ENCODE data around the gene STXBP4. TPM values are rescaled to one million over a fixed set of nuclear protein-coding genes. Genes with fewer than 3 reads are reported as not detected.

STXBP4 gene
- total RNA-seq, 1 experiment from 2014 or later = 27.6 TPM

DNA sequence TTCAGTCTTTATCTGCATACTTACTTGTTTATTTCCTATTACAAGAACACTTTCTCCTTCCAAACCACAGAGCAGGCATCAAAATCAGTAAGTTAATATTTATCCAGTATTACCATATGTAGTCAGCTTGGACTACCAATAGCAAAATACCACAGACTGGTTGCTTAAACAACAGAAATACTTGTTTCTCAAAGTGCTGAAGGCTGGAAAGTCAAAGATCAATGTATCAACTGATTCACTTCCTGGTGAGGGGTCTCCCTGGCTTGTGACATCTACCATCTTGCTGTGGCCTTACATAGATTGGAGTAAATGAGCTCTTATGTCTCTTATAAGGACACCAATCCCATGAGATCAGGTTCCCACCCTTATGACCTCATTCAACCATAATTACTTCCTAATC, 2.6 kb downstream of the STXBP4 start:
- DNase-seq (ENCODE audit: low read depth) = no peak

DNA sequence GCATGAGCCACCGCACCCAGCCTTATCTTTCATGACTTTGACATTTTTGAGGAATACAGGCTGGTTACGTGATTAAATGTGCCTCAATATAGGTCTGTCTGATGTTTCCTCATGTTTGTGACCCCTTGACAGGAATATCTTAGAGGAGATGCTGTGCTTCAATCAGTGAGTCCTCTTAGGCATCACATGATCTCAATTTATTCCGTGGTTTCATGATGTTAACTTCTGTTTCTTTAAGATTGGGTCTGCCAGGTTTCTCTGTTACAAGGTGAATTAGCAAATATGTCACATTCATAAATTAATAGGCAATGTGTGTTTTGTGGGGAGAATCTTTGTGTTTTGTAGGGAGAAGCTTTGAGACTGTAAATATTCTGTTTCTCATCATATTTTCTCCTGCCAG, 3.3 kb downstream of the STXBP4 start:
- no peak for DNase-seq (ENCODE audit: low read depth)

DNA sequence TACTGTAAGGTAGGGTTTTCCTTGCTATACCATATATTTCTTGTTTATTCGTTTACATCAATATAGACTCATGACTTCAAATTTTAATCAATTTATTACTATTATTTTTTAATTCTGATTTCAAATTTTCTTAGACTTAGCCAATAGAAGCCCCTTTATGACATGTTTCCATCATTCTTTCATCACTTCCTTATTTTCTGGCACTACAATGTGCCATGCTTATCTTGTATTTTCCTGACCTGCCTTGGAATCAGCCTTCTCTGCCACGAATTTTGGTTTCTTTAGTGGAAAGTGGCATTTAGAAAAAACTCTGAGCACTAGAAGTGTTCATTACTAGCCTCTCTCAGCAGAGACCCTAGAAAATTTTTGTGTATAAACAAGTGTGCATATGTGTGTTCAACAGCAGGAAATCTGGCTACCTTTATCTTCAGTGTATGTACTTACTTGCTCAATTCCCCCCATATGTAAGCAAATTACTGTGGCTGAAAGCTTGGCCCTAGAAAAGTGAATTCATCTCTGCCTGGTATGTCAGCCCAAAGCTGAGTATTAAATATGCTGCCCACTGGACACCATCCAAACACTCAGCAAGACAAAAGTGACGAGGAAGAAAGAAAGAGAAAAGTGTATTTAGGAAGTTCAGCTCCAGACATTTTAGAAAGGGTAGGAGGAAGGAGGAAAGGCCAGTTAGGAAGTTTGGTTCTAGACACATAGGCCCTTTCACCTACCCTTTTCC, 4.0 kb downstream of the STXBP4 start:
- no peak for DNase-seq (ENCODE audit: low read depth)

DNA sequence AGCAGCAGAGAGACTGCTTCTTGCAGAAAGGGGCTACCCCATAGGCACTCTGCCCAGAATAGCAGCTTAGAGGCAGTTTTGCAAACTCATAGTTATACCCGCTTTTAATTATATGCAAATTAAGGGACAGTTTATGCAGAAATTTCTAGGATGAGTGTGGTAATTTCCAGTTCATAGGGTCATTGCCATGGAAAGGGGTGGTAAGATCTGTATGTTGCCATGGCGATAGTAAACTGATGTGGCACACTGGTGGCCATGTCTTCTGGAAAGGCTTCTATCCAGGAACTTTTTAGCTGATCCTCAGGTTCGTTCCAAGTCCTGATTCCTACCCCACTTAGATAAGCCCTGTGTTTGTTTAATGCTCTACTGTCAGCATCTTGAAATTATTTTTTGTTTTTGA, 6.2 kb downstream of the STXBP4 start:
- DNase-seq (ENCODE audit: low read depth) = no peak

DNA sequence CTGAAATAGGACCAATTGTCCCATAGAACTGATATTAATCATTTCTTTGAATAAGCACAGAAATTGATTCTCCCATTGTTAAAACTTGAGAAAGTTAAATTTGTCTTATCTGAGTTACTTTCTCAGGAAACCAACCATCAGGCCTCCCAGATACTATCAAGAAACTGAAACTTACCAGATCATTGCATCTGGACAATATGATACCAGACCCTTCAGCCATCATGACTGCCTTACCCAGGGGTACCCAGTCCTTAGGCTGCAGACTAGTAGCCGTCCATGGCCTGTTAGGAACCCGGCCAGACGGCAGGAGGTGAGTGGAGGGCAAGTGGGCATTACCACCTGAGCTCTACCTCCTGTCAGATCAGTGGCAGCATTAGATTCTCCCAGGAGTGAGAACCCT, 7.8 kb downstream of the STXBP4 start:
- no peak for DNase-seq (ENCODE audit: low read depth)

DNA sequence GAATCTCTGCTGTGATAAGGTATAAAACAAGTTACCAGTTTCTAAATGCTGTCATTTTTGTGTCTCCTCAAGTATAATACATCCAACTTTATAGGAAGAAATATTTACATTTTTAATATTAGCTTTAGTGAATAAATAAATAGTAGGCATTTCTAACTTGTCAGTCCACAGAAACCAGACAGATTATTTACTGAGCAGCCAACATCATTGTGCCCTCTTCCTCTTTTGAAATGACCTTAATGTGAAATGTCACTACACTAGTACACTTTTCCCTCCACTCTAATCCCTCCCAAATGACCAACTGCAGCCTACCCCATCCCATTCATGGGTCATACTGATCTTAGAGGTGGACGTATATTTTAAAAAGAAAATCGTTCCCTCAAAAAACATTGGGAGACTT, 9.2 kb downstream of the STXBP4 start:
- no peak for DNase-seq (ENCODE audit: low read depth)

DNA sequence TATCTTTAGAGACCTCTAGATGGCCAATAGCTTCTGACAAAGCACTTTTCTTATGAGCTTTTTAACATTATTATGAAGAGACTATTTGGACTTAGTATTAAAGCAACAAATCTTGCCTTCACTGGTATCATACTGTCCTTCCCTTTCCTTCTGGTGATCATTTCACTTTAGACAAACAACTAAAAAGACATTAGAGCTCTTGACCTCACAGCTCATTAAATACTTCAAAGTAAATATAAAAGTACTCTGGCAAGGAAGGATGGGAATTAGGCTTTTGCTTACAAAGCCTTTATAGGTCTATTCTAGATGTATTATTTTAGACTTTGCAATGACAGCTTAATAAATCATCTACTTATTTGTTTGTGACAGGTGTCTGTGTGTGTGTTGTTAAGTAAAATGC, 11.1 kb downstream of the STXBP4 start:
- DNase-seq (ENCODE audit: low read depth) = no peak

DNA sequence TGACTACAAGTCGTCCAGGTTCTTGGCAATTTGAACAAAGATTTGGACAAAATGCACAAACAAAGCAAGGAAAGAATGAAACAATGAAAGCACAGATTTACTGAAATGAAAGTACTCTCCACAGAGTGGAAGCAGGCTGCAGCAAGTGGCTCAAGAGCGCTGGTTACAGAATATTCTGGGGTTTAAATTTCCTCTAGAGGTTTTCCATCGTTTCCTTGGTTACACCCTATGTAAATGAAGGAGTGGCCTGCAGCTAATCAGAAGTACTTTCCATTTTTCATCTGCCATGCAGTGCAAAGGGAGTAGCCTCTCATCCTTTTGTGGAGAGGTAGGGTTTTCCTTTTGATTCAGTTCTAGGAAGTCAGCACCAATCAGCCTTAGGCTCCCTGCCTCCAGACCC, 11.8 kb downstream of the STXBP4 start:
- no peak for DNase-seq (ENCODE audit: low read depth)

DNA sequence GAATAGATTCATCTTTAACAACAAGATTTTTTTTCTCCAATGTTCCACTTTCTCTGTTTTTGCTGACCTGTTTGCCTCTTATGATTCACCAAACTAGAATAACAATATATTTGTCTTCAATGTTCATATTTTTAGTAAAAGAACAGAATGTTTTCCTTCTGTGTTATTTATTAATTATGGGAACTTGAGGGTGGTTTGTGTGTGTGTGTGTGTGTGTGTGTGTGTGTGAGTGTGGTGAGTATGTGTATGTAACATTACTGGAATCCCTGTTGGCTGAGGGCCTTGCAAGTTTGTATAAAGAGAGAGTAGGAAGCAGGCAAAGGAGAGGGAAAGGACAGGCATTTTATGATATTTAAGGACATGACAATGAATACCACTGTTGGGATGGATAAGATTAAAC, 13.8 kb downstream of the STXBP4 start:
- DNase-seq (ENCODE audit: low read depth) = peak; percentile 85

DNA sequence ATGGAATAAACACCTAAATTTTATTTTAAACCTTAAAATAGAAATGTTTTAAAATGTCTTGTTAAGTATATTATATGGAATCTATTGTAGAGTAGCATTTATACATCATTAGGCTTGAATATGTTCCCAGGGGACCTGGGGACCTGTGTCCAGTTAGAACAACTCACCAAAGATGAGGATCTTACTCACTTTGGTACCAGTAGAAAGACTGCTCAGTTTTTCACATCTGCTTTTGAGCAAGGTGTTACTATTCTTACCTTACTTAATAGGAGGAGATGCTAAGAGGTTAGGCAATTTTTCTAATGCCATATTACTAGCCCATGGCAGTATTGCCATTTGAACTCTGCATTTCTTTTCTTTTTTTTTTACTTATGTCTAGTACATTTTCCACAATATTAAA, 14.7 kb downstream of the STXBP4 start:
- no peak for DNase-seq (ENCODE audit: low read depth)

DNA sequence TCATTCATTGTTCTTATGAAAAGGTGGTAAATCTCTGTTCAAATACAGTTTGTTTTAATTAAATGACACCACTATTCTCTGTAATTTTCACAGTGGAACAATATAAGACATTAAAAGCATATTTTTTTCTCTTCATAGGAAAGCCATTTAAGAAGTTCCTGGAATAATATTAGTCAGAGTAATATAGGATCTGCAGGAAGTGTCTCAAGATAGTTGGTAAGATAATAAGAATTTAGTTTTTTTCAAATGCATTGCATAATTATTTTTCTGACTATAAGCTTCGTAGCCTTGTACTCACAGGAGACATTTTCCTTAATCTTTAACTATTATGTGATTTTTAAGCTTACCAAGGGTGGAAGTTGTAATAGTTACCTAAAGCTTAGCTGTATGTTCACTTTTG, 16.9 kb downstream of the STXBP4 start:
- no peak for DNase-seq (ENCODE audit: low read depth)

DNA sequence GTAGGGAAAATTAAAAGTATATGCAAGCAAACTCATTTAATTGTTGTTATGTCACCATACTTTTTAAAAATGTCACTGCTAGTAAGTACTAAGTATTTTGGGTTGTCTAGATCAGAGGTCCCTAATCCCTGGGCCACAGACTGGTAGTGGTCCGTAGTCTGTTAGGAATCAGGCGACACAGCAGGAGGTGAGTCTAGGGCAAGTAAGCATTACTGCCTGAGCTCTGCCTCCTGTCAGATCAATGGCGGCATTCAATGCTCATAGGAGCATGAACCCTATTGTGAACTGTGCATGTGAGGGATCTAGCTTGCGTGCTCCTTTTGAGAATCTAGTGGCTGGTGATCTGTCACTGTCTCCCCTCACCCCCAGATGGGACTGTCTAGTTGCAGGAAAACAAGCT, 21.6 kb downstream of the STXBP4 start:
- no peak for DNase-seq (ENCODE audit: low read depth)

DNA sequence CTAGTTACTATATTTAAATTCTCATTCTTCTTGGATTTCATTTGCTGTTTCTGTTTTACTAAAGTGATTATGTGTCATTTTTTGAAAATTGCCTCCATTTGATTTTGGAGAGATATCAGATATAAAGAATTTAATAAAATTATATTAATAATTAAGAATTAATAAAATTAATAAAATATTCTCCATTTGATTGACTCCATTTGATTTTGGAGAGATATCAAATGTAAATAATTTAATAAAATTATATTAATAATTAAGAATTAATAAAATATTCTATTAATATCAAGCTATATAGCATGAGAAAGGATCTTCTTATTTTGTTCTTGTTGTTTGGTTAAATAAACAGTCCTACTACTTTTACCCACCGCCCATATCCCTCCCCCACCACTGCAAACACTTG, 23.0 kb downstream of the STXBP4 start:
- DNase-seq (ENCODE audit: low read depth) = no peak

DNA sequence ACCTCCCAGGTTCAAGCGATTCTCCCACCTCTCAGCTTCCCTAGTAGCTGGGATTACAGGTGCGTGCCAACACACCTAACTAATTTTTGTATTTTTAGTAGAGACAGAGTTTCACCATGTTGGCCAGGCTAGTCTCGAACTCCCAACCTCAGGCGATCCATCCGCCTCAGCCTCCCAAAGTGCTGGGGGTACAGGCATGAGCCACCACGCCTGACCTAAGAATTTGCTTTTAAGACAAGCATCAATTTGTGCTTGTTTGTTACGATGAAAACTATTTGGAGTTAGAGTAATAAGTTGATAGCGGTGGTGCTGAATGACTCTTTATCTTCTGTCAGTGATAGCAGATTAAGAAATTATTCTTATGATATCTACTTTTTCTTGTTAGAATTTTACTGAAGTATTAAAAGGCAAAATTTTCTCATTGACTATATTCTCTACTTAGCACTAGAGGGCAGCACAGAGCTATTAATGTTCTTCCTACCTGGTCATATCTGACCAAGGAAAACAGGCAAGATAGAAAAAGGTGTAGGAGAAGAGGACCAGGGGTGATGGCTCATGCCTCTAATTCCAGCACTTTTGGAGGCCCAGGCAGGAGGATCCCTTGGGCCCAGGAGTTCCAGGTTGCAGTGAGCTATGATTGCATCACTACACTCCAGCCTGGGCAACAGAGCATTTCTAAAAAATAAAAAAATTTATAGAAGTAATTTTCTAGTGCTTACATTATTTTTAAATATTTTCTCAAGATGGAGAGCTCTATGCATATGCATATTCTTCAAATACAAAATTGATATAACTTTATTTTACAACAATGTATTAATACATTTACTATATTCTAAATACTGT, 24.5 kb downstream of the STXBP4 start:
- peak; percentile 38 for DNase-seq (ENCODE audit: low read depth)

DNA sequence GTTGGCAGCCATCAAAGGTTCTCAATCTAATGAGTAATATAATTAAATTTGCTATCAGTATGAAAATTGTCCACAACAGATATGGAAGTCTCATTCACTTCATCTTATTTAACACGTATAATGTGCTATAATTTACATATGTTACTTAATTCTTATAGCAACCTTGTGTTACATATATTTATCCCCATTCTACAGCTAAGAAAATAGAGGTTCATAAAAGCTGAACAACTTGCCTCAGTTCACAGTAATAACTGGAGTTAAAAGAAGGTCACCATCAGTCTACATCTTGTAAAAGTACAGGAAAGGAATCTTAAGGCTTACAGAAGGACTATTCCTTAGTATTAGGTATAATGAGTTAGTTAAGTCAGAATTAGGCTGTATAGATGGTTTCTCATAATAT, 27.9 kb downstream of the STXBP4 start:
- no peak for DNase-seq (ENCODE audit: low read depth)

DNA sequence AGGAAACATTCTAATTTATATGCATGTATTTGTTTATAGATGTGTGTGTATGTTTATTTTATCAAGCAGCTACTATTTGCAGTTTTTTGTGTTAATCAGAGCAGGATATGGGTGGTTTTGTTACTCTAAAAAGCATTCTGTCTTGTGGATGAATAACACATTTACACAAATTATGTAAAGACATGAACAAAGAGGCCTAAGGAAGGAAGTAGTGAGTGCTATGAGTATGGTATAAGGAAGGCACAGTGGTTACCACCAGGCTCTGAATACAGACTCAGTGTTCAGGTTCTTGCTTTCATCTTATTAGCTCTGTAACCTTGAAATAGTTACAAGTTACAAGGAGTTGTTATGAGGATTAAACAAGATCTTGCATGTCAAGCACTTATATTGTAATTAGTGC, 33.9 kb downstream of the STXBP4 start:
- no peak for DNase-seq (ENCODE audit: low read depth)

DNA sequence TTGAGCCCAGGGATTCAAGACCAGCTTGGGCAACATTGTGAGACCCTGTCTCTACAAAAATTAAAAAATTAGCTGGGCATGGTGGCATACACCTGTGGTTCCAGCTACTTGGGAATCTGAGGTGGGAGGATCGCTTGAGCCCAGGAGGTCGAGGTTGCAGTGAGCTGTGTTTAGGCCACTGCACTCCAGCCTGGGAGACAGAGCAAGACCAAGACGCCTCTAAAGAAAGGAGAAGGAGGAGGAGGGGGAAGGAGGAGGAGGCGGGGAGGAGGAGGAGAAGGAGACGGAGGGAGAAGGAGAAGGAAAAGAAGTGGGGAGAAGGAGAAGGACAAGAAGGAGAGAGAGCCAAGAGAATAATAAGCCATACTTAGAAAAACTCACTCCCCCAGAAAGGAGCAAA, 35.9 kb downstream of the STXBP4 start:
- DNase-seq (ENCODE audit: low read depth) = no peak

DNA sequence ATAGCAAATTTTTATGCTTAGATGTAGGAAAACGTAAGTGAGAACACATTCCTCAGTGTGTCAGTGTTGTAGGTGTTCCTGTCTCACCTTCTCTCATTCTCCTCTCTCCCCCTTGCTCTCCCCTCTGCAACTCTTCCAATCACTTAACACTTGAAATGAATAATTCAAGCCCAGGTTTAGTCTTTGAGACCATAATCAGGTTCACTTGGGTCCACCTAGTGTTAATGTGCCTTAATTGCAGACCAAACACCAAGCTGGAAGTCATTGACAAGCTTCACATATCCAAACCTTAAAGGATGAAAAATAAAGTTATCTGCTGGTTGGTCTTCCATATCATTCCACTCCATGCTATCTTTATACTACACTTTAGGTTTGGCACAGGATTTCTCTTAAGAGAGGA, 37.0 kb downstream of the STXBP4 start:
- DNase-seq (ENCODE audit: low read depth) = peak; percentile 19

DNA sequence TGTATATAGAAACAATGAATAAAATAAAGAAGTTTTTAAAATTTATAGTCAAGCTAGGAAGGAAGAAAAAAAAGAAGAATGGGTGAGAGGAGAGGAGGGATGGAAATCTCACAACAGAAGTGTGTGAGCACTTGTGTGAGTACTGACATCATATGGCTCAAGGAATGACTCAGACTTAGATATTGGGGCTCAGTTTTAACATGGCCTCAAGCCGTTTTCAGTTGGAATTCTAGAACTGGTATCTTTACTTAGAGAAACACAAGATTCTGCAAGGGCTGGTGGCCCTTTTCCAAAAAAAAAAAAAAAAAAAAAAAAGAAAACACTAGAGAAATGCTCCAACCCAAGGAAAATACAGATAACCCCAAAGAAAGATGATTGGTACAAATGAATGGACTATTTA, 55.1 kb downstream of the STXBP4 start:
- no peak for DNase-seq (ENCODE audit: low read depth)

DNA sequence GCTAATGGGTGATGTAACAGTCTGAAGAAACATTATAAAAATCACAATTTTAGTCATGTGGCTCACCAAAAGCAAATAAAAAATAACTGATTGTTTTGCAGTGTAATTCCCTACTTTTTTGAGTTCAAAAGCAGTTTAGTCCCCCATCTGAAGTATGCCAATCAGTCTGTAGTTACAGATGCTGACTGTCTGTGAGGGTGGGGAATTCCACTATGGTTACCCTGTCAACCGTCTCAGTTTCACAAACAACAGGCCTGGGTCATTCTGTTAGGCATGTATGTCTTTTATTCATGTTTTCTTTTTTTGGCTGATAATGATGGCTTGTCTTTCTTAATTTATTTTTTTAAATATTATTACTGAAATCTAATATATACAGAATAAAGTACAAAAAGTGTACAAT, 69.3 kb downstream of the STXBP4 start:
- no peak for DNase-seq (ENCODE audit: low read depth)

DNA sequence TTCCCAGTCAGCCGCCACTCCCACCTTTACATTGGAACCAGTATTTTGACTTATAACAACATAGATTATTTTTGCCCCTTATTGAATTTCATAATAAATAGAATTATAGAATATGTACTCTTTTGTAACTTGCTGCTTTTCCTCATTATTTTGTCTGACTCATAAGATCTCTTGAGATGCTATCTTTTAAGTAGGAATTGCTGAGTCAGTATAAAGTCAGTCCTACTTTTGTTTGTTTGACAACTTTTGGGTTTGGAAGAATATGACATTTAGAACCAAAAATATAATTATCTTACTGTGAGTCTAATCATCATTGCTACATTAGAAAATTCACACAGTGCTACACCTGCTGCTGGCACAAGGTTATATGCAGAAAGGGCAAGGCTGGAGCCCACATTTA, 69.7 kb downstream of the STXBP4 start:
- DNase-seq (ENCODE audit: low read depth) = no peak

DNA sequence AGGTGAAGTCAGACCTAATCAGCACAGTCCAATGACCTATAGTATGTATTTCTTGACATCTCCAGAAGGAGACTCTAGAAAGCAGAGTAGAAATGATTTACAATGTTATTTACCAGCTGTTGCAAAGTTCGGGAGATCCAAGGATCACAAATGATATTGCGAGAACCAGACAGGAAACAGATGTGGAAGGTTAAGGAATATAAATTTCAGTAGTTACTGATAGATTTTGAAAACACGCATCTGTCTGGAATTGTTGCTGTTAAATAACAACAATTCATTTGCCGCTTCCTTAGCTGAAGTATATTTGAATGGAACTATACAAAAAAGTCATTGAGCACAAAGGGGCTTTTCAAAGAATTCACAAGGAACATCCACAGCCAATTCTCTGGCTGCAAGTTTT, 72.0 kb downstream of the STXBP4 start:
- DNase-seq (ENCODE audit: low read depth) = no peak

DNA sequence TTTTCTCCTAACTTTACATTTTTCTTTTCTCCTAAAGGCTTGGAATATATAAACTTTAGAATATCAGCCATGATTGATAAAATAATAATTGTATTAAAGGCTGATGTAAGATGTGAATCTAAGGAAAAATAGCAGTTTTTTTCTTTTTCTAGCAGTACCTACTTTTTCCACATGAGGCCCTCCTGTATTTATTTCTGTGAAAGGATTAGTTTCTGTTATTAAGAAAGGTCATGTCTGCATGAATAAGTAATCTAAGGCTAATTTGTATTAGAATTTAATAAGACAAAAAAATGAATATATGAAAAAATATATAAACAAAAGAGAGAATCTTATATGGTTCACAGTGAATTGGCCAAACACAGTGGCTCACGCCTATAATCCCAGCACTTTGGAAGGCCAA, 85.3 kb downstream of the STXBP4 start:
- DNase-seq (ENCODE audit: low read depth) = peak; percentile 8
